Fibroblast of peridontal ligament (primary cell): Measurements from ENCODE around the gene UBE2I.
"Not testable (repeated sequence)": the region's sequence is repeated elsewhere in the genome, so short reads cannot be mapped to it uniquely, and the experiment has no call there.

Experiments used
- DNase-seq: peaks from one replicate; pipeline ENCODE4 v3.0.0-alpha.2; 2010; ENCODE audit errors: extremely low read depth

Gene UBE2I

GRCh38 chr16:1314399-1315068 is 5.1 kb downstream of the UBE2I start:
- DNase-seq = no peak

- DNase-seq = no peak
These were observed 5.9 kb downstream of the UBE2I start for GRCh38 chr16:1315081-1316032.

DNA sequence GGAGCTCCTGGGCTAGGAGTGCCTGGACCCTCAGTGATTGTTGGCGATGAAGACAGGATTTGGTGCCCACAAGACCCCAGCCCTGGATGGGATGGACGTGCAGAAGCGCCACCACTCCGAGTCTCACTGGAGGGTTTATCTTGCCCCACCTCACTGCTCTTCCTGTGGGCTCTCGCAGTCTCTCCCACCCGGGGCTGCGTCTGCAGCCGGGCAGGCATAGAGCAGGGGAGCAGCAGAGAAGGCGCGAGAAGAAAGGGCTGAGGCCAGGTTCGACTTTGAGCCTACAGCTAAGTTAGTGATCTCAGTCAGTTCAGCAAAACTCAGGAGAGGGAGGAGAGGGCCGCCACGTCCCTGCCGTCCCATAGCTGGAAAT is 6.6 kb downstream of the UBE2I start:
- DNase-seq = no peak

DNA sequence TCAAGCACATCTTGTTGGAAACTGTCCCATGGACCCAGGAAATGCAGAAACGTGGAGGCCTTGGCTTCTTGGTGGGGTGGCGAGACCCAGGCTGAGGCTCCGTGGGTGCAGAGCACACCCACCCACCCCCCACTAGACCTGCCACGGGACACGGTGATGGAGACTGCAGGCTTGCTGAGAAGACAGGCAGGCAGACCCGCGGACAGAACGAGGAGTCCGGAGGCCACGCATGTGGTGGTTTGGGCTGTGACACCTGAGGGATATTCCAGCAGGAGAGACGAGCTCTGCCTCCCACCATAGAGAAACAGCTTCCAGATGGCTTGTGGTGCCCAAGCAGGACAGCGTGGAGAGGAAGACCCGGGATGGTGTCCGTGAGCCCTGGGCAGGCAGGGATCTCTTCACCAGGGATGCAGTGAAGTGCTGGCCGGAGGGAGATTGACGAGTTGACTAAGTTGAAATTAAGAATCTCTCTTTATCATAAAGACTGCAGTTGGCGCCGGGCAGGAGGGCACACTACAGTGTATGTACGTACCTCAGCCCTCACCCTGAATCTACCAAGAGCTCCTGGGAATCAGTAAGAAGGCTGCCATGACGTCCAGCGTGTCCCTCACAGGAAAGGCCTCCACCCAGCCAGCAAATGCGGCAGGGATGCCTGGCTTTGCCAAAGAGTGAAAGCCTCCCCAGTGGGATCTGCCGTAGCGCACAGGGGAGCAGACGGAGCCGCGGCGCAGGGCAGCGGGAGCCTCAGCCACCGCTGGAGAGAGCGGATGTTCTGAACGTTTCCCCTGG is 8.2 kb downstream of the UBE2I start:
- no peak for DNase-seq

DNA sequence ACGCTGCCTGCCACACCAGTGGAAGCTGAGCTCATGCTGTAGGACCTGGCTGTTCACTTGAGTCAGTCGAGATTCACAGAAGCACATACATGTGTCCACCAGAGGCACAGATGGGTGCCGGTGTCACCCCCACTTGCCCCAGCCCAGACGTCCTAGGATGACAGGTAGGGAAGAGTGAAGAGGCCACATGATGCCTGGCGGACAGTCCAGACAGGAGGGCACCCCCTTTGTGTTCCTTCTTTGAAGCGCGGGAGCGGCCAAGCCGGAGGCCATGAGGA is 8.8 kb downstream of the UBE2I start:
- DNase-seq = no peak

GRCh38 chr16:1319041-1319440 is 9.6 kb downstream of the UBE2I start:
- DNase-seq = no peak

DNA sequence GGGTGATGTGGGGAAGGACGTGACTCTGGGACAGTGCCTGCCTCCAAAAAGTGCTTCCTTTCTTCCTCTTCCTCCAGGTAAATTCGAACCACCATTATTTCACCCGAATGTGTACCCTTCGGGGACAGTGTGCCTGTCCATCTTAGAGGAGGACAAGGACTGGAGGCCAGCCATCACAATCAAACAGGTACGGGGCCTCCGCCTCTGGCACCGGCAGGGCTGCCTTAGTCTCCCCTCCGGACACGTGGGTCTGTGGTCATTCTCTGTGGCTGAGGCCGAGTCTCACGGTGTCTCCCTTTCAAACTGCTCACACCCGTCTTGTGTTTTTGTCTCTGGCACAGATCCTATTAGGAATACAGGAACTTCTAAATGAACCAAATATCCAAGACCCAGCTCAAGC is 10.7 kb downstream of the UBE2I start:
- no peak for DNase-seq

GRCh38 chr16:1320658-1321240 is 11.3 kb downstream of the UBE2I start:
- DNase-seq = no peak

- no peak for DNase-seq
These were observed 13.0 kb downstream of the UBE2I start for GRCh38 chr16:1322407-1322806.

DNA sequence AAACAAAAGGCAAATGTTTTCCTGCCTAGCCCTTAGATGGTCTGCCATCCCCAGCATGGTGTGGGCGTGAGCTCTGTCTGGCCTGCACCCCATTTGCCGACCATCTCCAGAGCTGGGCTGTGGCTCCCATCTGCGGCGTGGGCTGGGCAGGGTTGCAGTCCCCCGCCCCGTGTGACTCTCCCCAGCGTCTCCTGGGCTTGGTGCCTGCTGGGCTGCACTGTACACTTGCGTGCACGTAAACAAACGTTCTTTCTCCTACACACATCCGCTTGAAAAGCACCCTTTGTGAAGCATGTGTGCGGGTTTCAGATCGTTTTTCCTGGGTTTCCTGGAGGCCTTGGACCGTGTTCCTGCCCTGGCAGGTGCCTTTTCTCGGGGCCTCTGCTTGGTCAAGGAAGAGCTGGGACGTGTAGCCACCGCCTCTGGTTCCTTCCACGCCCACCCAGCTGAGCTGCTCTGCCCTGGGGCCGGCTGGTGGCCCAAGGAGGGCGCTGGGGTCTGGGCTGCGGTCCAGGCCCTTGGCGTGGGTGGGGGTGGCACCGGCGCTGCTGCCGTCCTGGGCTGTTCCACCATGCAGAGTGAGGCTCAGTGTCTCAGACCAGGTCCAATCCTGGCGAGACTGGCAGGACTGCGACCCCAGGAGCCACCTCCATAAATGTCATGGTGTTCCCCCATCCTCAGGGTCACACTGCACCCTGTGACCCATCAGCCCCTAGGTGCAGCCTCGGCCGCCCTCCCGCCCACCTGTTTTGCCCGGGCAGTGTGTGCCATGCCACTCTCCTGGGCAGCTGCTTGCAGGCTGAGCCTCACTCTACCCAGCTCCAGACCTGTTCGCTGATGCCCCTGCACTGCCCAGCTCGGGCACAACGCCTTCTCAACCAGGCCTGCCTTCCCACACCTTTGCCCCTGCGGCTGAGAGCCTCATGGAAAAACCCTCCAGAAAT is 14.1 kb downstream of the UBE2I start:
- no peak for DNase-seq

DNA sequence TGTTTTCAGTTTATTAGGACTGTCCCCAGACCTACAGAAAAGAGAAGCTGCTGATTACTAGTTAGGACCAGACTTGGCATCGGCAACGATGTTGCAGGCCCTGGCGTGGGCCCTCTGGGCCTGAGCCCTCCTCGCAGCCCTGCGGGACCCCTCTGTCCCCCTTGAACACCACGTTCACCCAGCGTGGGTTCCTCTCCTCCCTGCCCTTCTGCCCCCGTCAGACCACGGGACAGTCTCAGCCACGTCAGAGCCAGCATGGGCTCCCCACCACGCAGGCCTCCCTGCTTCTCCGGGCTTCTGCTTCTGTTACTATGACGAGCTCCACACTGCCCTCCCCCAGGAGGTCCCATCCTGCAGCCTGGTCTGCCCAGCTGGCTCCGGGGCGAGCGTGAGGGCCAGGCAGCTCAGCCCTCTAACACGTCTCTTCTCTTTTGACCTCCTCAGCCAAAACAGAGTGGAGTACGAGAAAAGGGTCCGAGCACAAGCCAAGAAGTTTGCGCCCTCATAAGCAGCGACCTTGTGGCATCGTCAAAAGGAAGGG is 14.9 kb downstream of the UBE2I start:
- DNase-seq = no peak

DNA sequence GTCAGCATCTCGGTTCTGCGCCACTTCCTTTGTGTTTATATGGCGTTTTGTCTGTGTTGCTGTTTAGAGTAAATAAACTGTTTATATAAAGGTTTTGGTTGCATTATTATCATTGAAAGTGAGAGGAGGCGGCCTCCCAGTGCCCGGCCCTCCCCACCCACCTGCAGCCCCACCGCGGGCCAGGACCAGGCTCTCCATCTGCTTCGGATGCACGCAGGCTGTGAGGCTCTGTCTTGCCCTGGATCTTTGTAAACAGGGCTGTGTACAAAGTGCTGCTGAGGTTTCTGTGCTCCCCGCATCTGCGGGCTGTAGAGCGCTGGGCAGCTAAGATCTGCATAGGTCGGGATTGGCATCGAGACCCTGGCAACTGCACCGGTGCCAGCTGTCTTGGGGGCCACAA is 15.8 kb downstream of the UBE2I start:
- no peak for DNase-seq

DNA sequence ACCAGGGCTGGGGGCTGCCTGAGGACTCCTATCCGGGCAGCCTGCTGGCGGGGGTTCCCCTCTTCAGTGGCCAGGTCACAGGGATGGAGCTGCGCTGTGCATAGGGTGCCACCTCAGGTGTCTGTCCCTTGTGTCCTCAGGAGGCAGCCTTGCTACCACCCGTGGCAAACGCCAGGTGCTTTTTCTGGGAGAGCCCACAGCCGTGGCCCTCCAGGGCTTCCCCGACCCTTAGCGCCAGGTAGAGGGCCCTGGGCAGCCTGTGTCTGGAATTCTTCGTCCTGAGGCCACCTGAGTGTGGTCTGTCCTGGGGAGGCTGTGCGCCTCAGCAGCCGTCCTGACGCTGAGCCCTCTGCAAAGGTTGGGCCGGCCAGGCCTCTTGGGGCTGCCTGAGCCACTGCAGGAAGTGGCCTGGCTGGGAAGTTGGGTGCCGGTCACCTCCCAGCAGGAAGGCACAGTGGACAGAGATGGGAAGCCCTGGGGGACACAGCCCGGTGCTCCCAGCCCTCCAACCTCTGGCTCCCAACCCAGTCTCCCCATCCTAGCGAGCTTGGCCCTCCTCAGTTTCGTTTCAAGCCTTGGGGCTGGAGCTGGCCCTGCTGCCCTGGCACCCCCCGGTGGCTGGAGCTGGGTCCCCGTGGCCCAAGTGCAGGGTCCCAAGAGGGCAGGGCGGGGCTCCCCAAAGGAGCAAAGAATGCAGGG is 16.4 kb downstream of the UBE2I start:
- no peak for DNase-seq

- no peak for DNase-seq
These were observed 17.0 kb downstream of the UBE2I start for GRCh38 chr16:1326391-1326790.

- DNase-seq = no peak
These were observed 17.6 kb downstream of the UBE2I start for GRCh38 chr16:1326946-1327618.

DNA sequence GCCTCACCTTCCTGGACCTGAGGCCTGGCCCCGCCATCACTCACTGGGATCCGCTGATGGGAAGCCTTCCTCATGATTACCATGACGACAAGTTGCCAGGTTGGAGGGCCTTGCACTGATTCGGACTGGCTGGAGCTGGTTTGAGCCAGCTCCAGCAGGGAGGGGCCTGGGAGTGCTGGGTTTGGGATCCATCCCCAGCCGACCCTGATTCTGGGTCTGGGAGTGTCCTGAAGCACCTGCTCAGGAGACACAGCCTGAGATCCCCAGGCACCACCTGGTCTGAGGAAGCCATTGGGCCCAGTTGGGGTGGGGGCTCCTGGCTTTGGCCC is 18.1 kb downstream of the UBE2I start:
- no peak for DNase-seq

- DNase-seq = not testable (repeated sequence)
These were observed 18.7 kb downstream of the UBE2I start for GRCh38 chr16:1328136-1328535.

DNA sequence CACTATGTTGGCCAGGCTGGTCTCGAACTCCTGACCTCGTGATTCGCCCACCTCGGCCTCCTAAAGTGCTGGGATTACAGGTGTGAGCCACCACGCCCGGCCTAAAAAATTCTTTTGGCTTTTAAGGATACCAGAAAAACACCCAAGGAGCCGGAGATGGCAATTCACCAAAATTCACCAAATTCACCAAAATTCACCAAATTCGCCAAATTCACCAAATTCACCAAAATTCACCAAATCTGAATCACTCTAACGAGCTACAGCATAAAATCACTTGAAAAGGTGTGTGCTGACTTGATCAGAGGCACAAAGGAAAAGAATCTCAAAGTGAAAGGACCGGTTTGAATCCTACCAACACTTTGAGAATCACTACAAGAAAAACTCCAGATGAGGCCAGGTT is 19.5 kb downstream of the UBE2I start:
- DNase-seq = not testable (repeated sequence)

DNA sequence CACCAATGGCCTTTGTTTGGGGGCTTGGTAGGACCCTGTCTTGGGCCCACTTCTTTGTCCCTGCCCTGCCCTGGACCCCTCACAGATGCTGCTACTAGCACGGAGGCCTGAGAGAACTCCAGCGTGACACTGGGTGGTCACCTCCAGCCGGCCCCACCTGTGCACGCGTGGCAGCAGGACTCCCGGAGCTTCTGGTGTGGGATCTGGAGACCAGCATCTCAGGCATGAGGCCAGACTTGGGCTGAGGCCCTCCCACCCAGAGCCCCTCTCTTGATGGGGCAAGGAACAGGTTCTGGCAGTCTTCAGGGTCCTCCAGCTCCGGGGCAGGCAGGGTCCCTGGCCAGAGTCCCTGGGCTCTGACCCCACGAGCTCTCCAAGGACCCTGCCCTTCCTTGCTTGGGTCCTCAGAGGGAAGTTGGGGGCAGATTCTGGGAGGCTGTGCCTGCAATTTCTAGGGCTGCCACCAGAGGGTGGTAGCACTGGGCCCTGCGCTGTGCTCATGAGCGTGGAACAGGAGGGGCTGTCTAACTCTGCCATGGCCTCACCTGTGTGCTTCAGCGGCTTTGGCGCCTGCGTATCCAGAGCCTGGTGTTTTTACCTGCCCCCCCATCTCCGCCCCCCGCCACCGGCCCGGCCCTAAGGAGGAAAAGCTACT is 21.0 kb downstream of the UBE2I start:
- no peak for DNase-seq
